ENCODE measurements around the gene HRH1. TPM values are rescaled to one million over a fixed set of nuclear protein-coding genes. Genes with fewer than 3 reads are reported as not detected.

Gene HRH1
- total and polyA plus RNA-seq, 2 of the 13 experiments (the other 11 are each of a cell fraction or from before 2014, with no cell fraction given) = not detected

GRCh38 chr3:11126653-11127052 is 27.6 kb upstream of the HRH1 start (continued):
- TF ChIP-seq AKNA (CRISPR knock-in tag; IDR thresholded peaks at IDR 0.05; ENCODE audit: borderline replicate concordance) (no peak), ZBTB38 (CRISPR knock-in tag; IDR thresholded peaks at IDR 0.05) (no peak), ZSCAN25 (CRISPR knock-in tag; IDR thresholded peaks at IDR 0.05) (no peak), MNT (IDR thresholded peaks at IDR 0.05) (no peak), SMAD3 (CRISPR knock-in tag; IDR thresholded peaks at IDR 0.05) (no peak), GABPB1 (CRISPR knock-in tag; IDR thresholded peaks at IDR 0.05) (no peak), NBN (conservative IDR thresholded peaks at IDR 0.05) (no peak), NR2F2 (IDR thresholded peaks at IDR 0.05; ENCODE audit: borderline replicate concordance, low read depth) (no peak), CBFB (CRISPR knock-in tag; IDR thresholded peaks at IDR 0.05) (no peak)
